GM12878 (cell line): ENCODE results near the gene BPIFA3. TPM values are rescaled to one million over a fixed set of nuclear protein-coding genes. Genes with fewer than 3 reads are reported as not detected.

Experiments used
- ATAC-seq: fragments of 200-7000 bp; cut with Tn5 transposase; 3 replicates; pipeline ENCODE4 v1.9.1; 2020; ENCODE audit warnings: mild to moderate bottlenecking, moderate library complexity
- BruUV-seq: library from RNA; stranded (reverse); fragments of 400-500 nt; replicated peaks from 2 replicates; lab custom pipeline; 2021; lab: Mats Ljungman, UMichigan
- CTCF ChIA-PET: fragments of 300-600 bp; sonication (Branson Sonifier 250); formaldehyde crosslinking; extraction: SDS; loops from one replicate; lab custom pipeline; 2021; ENCODE audit warnings: inconsistent platforms; lab: Yijun Ruan, JAX
- POLR2A ChIA-PET: fragments of 350-600 bp; formaldehyde crosslinking; extraction: SDS; loops from one replicate; lab custom pipeline; 2021; ENCODE audit warnings: inconsistent platforms; lab: Charles Lee
- RAD21 ChIA-PET: fragments of 300-600 bp; sonication (Branson Sonifier 250); formaldehyde crosslinking; loops from one replicate; lab custom pipeline; 2023; ENCODE audit warnings: antibody characterized with exemption; ENCODE audit not compliant: unreplicated experiment; lab: Charles Lee
- SMC1A ChIA-PET: fragments of 300-600 bp; sonication (Branson Sonifier 250); formaldehyde crosslinking; loops from one replicate; lab custom pipeline; 2023; ENCODE audit not compliant: unreplicated experiment, uncharacterized antibody; lab: Charles Lee
- DNase-seq: peaks from one replicate; pipeline ENCODE4 v3.0.0-alpha.2; 2011; ENCODE audit warnings: low read depth, low spot score
- FAIRE-seq: peaks from 3 replicates; lab custom pipeline; 2011; peaks lifted over from hg19 to GRCh38; lab: Jason Lieb, UNC
- H2AFZ ChIP-seq: 2 replicates; pipeline ENCODE4 v1.6.0; 2011; ENCODE audit warnings: low read depth, low read length, control low read depth; ENCODE audit not compliant: control insufficient read depth
- H3K27ac ChIP-seq: 2 replicates; pipeline ENCODE4 v1.5.1; 2011; ENCODE audit warnings: control low read depth; ENCODE audit not compliant: control insufficient read depth, insufficient read depth
- H3K27me3 ChIP-seq, 2 experiments: replicated peaks in 1 of 2; 2 replicates each; pipeline versions ENCODE4 v1.6.0 to v1.6.1; 2011; ENCODE audit warnings: low read length in 1 of 2; ENCODE audit not compliant: control insufficient read depth in 2 of 2, insufficient read depth in 2 of 2
- H3K36me3 ChIP-seq, 2 experiments: 2 replicates each; pipeline ENCODE4 v1.5.1; 2011; ENCODE audit warnings: low read length in 1 of 2; ENCODE audit not compliant: control insufficient read depth in 2 of 2, insufficient read depth in 2 of 2
- H3K4me1 ChIP-seq: 2 replicates; pipeline ENCODE4 v1.6.1; 2011; ENCODE audit warnings: mild to moderate bottlenecking, low read length, moderate library complexity, mixed read lengths; ENCODE audit not compliant: control insufficient read depth, insufficient read depth
- H3K4me2 ChIP-seq: 2 replicates; pipeline ENCODE4 v1.6.0; 2011; ENCODE audit warnings: control low read depth; ENCODE audit not compliant: control insufficient read depth, insufficient read depth
- H3K4me3 ChIP-seq: fragments of 200-600 bp; sonication (generic); 2 replicates; pipeline ENCODE4 v1.5.1; 2016
- H3K79me2 ChIP-seq: 2 replicates; pipeline ENCODE4 v1.6.0; 2011; ENCODE audit warnings: low read length; ENCODE audit not compliant: control insufficient read depth, insufficient read depth
- H3K9ac ChIP-seq: 2 replicates; pipeline ENCODE4 v1.8.0; 2011; ENCODE audit warnings: low read length, control low read depth, mixed read lengths; ENCODE audit not compliant: control insufficient read depth, insufficient read depth
- H3K9me3 ChIP-seq: replicated peaks from 3 replicates; pipeline ENCODE4 v1.5.1; 2011; ENCODE audit warnings: mild to moderate bottlenecking, low read length; ENCODE audit not compliant: control insufficient read depth, insufficient read depth
- H4K20me1 ChIP-seq: 2 replicates; pipeline ENCODE4 v1.6.0; 2011; ENCODE audit not compliant: control insufficient read depth, insufficient read depth
- ATF7 ChIP-seq: fragments of 450-650 bp; IDR thresholded peaks from 2 replicates; pipeline ENCODE4 v1.6.1; 2016; ENCODE audit warnings: low read depth, mild to moderate bottlenecking
- EED ChIP-seq: sonication (generic); IDR thresholded peaks from 2 replicates; pipeline ENCODE4 v1.6.1; 2016; ENCODE audit warnings: antibody characterized with exemption, low read depth
- FOXM1 ChIP-seq: IDR thresholded peaks from 2 replicates; pipeline ENCODE4 v1.6.1; 2012; ENCODE audit warnings: low read depth, mild to moderate bottlenecking, inconsistent platforms, low read length, moderate library complexity
- IRF4 ChIP-seq: IDR thresholded peaks from 2 replicates; pipeline ENCODE4 v1.6.1; 2011; ENCODE audit warnings: low read depth, low read length
- KLF5 ChIP-seq: fragments of 450-650 bp; IDR thresholded peaks from 2 replicates; pipeline ENCODE4 v1.6.1; 2014; ENCODE audit warnings: mild to moderate bottlenecking; ENCODE audit not compliant: partially characterized antibody
- NR2C1 ChIP-seq: fragments of 450-650 bp; IDR thresholded peaks from 2 replicates; pipeline ENCODE4 v1.6.1; 2017; ENCODE audit warnings: antibody characterized with exemption, mild to moderate bottlenecking, moderate library complexity
- POLR2A ChIP-seq: IDR thresholded peaks from 2 replicates; pipeline ENCODE4 v1.6.1; 2011; ENCODE audit warnings: low read depth, mild to moderate bottlenecking, low read length
- RB1 ChIP-seq: fragments of 450-650 bp; formaldehyde crosslinking; IDR thresholded peaks from 2 replicates; pipeline ENCODE4 v1.6.1; 2017; ENCODE audit warnings: mild to moderate bottlenecking, borderline replicate concordance
- SRF ChIP-seq, 2 experiments: IDR thresholded peaks; 2 replicates each; pipeline ENCODE4 v1.6.1; 2011; ENCODE audit warnings: low read depth in 2 of 2, low read length in 2 of 2, mild to moderate bottlenecking in 1 of 2, moderate library complexity in 1 of 2
- WRNIP1 ChIP-seq: IDR thresholded peaks from 2 replicates; pipeline ENCODE4 v1.6.1; 2011; ENCODE audit warnings: low read depth, low read length, improper control_type of control experiment, borderline replicate concordance
- YBX1 ChIP-seq: fragments of 450-650 bp; IDR thresholded peaks from 2 replicates; pipeline ENCODE4 v1.6.1; 2016; ENCODE audit warnings: antibody characterized with exemption
- ZSCAN29 ChIP-seq: fragments of 450-650 bp; IDR thresholded peaks from 2 replicates; pipeline ENCODE4 v1.6.1; 2017; ENCODE audit warnings: mild to moderate bottlenecking, moderate library complexity
- ZZZ3 ChIP-seq: IDR thresholded peaks from 2 replicates; pipeline ENCODE4 v1.6.1; 2011; ENCODE audit warnings: low read depth; ENCODE audit not compliant: control insufficient read depth, insufficient read length
- WGBS: methylation state at CpG from one replicate; pipeline ENCODE4 v1.1.6; 2016; ENCODE audit warnings: low lambda C conversion rate; ENCODE audit not compliant: insufficient replicate concordance, insufficient coverage; ENCODE audit errors: missing lambda C conversion rate; 5-methylcytosine and 5-hydroxymethylcytosine counted together
- in situ Hi-C: fragments of 300-500 bp; cut with MboI; formaldehyde crosslinking; loops from 9 replicates; pipeline ENCODE4 v1.14.3; 2018; ENCODE audit warnings: mixed read lengths
- intact Hi-C: fragments of 100-400 bp; cut with micrococcal nuclease; formaldehyde crosslinking; loops from one replicate; pipeline ENCODE4 v1.14.2; 2022; ENCODE audit not compliant: unreplicated experiment
- polyA plus RNA-seq, 11 experiments: library from polyadenylated mRNA; depleted of rRNA in 4 of 11; unstranded in 6 of 11; stranded (reverse) in 5 of 11; fragments of >200 nt; fragmentation: Nextera tagmentation in 4 of 11; fragmentation: Illumina TruSeq in 1 of 11; extraction: Ambion mirVana in 4 of 11; extraction: Trizol in 1 of 11; gene quantifications; 1 replicate in 1 of 11; 2 replicates in 10 of 11; pipeline versions ENCODE4 v1.2.1 to v1.2.3, GENCODE V29; 2011 to 2016; ENCODE audit warnings: inconsistent platforms in 2 of 11, missing spikeins in 2 of 11, low read depth in 1 of 11
- total RNA-seq, 4 experiments: library from RNA; depleted of rRNA in 3 of 4; stranded (reverse); fragments of >200 nt in 3 of 4; fragmentation: Illumina TruSeq in 1 of 4; extraction: Trizol in 1 of 4; gene quantifications; 2 replicates each; pipeline versions ENCODE4 v1.2.1 to v1.2.3, GENCODE V29; 2013 to 2021

BPIFA3 gene
- total and polyA plus RNA-seq, 10 of the 15 experiments (the other 5 are each of a cell fraction or from before 2014, with no cell fraction given), result not detected

- H3K27me3 ChIP-seq, result peaks cover 0 to 3% of the 10 kb centered on the region in 2 experiments; a peak in 3 of 4 replicates
- no TSS peak for BruUV-seq
- no peaks in the 10 kb centered on the region for H3K79me2 ChIP-seq
- H3K4me1 ChIP-seq, result no peaks in the 10 kb centered on the region
- no peak overlapping the region for H2AFZ ChIP-seq
- no peak overlapping the region for H3K9ac ChIP-seq
- H3K9me3 ChIP-seq, result no peaks in the 10 kb centered on the region
- ChIA-PET SMC1A (no interaction called here), RAD21 (no interaction called here), CTCF (no interaction called here), POLR2A (no interaction called here)
- DNase-seq (no peak), ATAC-seq (no peak), FAIRE-seq (no peak)
- H3K4me3 ChIP-seq, result no peak overlapping the region
- no peak overlapping the region for H3K4me2 ChIP-seq
- TF ChIP-seq NR2C1 (no peak), FOXM1 (no peak), EED (no peak), ZSCAN29 (no peak), POLR2A (no peak)
- in situ Hi-C loops, result no loop called here
- H4K20me1 ChIP-seq, result no peaks in the 10 kb centered on the region
- 0% methylated on average over 2 of the region's 2 CpGs for WGBS
- H3K27ac ChIP-seq, result no peak overlapping the region
- H3K36me3 ChIP-seq, result no peaks in the 10 kb centered on the region
- intact Hi-C loops, result no loop called here
These were observed 15.4 kb downstream of the BPIFA3 start for GRCh38 chr20:33232486-33233072.

GRCh38 chr20:33233129-33233774, 16.1 kb downstream of the BPIFA3 start:
- SMC1A ChIA-PET, result no interaction called here
- intact Hi-C loops (no loop called here), in situ Hi-C loops (no loop called here)
- FAIRE-seq (no peak), DNase-seq (no peak), ATAC-seq (no peak)
- Histone ChIP-seq H3K79me2 (no peaks in the 10 kb centered on the region), H3K4me3 (no peak overlapping the region), H3K27me3 (peaks cover 0 to 3% of the 10 kb centered on the region in 2 experiments; a peak in 3 of 4 replicates), H3K9me3 (no peaks in the 10 kb centered on the region), H4K20me1 (no peaks in the 10 kb centered on the region), H3K4me2 (no peak overlapping the region), H3K36me3 (no peaks in the 10 kb centered on the region), H3K9ac (no peak overlapping the region), H3K4me1 (no peaks in the 10 kb centered on the region), H2AFZ (no peak overlapping the region), H3K27ac (no peak overlapping the region)
- WGBS, result 0% methylated on average over 4 of the region's 5 CpGs
- RAD21 ChIA-PET, result no interaction called here
- BruUV-seq, result no TSS peak
- POLR2A ChIA-PET, result no interaction called here
- CTCF ChIA-PET, result no interaction called here
- TF ChIP-seq WRNIP1 (no peak), ATF7 (no peak), YBX1 (no peak), ZZZ3 (no peak), SRF (IDR thresholded peaks at IDR 0.05; ENCODE audit: low read depth in 2 of 2, low read length in 2 of 2) (no peak), IRF4 (no peak), RB1 (no peak), KLF5 (no peak)
